ENCODE data around the gene THADA. TPM values are rescaled to one million over a fixed set of nuclear protein-coding genes. Genes with fewer than 3 reads are reported as not detected.
A peak's percentile ranks its signal among the peaks of the same experiment; 100 is the strongest.

Gene THADA
- total RNA-seq, 3 donors from 2014 or later: 50.3 to 60.4 (median 57.0) TPM

GRCh38 chr2:43519643-43520221 lies 76.1 kb downstream of the THADA start:
- peaks cover 9% of the 10 kb centered on the region for H3K36me3 Mint-ChIP-seq (ENCODE audit: insufficient read depth)
- H3K9me3 Mint-ChIP-seq: no peaks in the 10 kb centered on the region
- H3K4me3 Mint-ChIP-seq: no peak overlapping the region
- no peak for ATAC-seq
- H3K27me3 Mint-ChIP-seq (ENCODE audit: low read depth): no peaks in the 10 kb centered on the region
- DNase-seq: no peak
- peaks cover 29% of the 10 kb centered on the region for H3K4me1 Mint-ChIP-seq (ENCODE audit: low read depth)

GRCh38 chr2:43518718-43519117 lies 77.1 kb downstream of the THADA start:
- no peak overlapping the region for H3K4me3 Mint-ChIP-seq
- H3K4me1 Mint-ChIP-seq (ENCODE audit: low read depth): peaks cover 28% of the 10 kb centered on the region
- H3K27me3 Mint-ChIP-seq (ENCODE audit: low read depth): no peaks in the 10 kb centered on the region
- no peaks in the 10 kb centered on the region for H3K9me3 Mint-ChIP-seq
- peaks cover 4% of the 10 kb centered on the region for H3K36me3 Mint-ChIP-seq (ENCODE audit: insufficient read depth)
- no peak for ATAC-seq
- no peak for DNase-seq

DNA sequence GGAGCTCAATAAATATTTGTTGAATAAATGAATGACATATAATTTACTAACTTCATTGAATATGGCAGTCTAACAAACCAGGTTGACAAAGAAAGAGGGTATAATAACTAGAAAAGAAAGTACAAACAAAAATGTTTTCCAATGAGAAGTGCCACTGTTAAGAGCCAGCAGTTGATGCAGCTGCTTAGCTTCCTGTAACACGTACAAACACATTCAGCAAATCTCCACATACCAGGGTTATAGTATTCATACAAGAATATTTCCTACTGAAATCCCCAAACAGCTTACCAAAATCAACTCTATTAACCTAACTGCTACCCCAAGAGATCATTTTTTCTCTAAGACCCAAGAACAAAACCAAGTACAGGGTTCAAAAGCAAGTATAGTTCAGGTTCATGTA lies 77.7 kb downstream of the THADA start:
- DNase-seq (no peak), ATAC-seq (no peak)
- H3K4me1 Mint-ChIP-seq (ENCODE audit: low read depth): peaks cover 28% of the 10 kb centered on the region
- no peaks in the 10 kb centered on the region for H3K27me3 Mint-ChIP-seq (ENCODE audit: low read depth)
- H3K36me3 Mint-ChIP-seq (ENCODE audit: insufficient read depth): peaks cover 6% of the 10 kb centered on the region
- no peak overlapping the region for H3K4me3 Mint-ChIP-seq
- H3K9me3 Mint-ChIP-seq: no peaks in the 10 kb centered on the region

DNA sequence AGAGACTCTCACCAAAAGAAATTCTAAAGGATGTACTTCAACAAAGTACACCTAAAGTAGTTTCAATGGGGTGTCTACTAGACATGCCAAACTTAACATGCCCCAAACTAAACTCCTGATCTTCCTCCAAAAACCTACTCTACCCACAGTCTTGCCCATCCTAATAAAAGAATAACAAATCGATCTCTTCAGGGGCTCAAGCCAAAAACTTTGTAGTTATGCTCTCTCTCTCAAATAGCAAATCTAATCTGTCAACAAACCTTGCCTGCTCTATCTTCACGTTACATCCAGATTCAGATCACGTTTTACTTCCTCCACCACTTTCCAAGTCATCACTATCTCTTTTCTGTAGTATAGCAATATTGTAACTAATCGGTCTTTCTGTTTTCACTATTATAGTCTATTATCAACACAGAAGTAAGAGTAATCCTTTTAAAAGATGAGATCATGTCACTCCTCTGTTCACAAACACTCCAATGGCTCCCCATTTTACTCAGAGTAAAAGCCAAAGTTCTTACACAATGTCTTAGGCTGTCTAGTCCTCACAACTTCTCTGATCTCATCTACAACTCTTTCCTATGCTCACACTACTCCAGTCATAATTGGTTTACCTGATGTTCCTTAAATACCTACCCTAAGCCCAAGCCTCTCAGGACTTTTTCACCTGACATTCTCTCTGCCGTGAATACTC lies 79.9 kb downstream of the THADA start:
- H3K4me1 Mint-ChIP-seq (ENCODE audit: low read depth): peaks cover 33% of the 10 kb centered on the region
- H3K4me3 Mint-ChIP-seq: no peak overlapping the region
- no peaks in the 10 kb centered on the region for H3K27me3 Mint-ChIP-seq (ENCODE audit: low read depth)
- H3K9me3 Mint-ChIP-seq: no peaks in the 10 kb centered on the region
- ATAC-seq: peak in 1 of 2 donors; percentile 55
- no peak for DNase-seq
- peaks cover 16% of the 10 kb centered on the region for H3K36me3 Mint-ChIP-seq (ENCODE audit: insufficient read depth)

- no peak overlapping the region for H3K4me3 Mint-ChIP-seq
- H3K9me3 Mint-ChIP-seq: no peaks in the 10 kb centered on the region
- DNase-seq: no peak
- peaks cover 16% of the 10 kb centered on the region for H3K36me3 Mint-ChIP-seq (ENCODE audit: insufficient read depth)
- H3K4me1 Mint-ChIP-seq (ENCODE audit: low read depth): peaks cover 33% of the 10 kb centered on the region
- ATAC-seq: no peak
- no peaks in the 10 kb centered on the region for H3K27me3 Mint-ChIP-seq (ENCODE audit: low read depth)
These were observed 80.6 kb downstream of the THADA start for GRCh38 chr2:43515248-43515647.

DNA sequence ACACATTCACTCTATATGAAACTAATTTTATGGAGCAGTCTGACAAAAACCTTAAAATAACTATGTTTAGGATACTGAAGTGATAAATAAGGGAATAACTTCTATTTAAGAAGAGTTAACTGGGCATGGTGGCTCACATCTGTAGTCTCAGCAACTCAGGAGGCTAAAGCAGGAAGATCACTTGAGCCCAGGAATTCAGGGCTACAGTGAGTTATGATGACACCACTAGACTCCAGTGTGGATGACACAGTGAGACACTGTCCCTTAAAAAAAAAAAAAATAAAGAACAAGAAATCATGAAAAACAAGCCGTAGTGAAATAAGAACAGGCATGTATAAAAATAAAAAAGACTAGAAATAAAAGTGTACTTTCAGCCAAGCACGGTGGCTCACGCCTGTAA lies 82.0 kb downstream of the THADA start:
- DNase-seq (no peak), ATAC-seq (no peak)
- Mint-ChIP-seq H3K4me3 (no peak overlapping the region), H3K9me3 (no peaks in the 10 kb centered on the region), H3K4me1 (ENCODE audit: low read depth) (peaks cover 32% of the 10 kb centered on the region), H3K27me3 (ENCODE audit: low read depth) (no peaks in the 10 kb centered on the region), H3K36me3 (ENCODE audit: insufficient read depth) (peaks cover 21% of the 10 kb centered on the region)

DNA sequence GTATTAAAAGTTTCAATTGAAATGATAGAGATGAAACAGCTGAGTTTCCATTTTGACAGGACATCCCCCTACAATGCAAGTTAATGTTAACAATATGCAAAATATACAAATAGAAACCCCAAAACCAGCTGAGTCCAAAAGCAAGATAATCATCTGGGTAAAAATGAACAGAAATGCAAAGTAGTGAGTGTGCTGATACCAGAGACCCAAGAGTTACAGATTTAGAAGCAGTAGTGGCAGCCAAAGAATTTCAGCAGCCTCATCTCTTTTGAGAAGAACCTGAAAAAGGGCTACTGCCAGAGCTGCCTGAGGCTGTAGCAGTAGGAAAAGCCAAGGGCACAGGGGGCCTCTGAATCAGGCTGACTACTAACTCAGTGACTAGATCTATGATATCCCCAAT lies 82.6 kb downstream of the THADA start:
- Mint-ChIP-seq H3K27me3 (ENCODE audit: low read depth) (no peaks in the 10 kb centered on the region), H3K9me3 (no peaks in the 10 kb centered on the region), H3K36me3 (ENCODE audit: insufficient read depth) (peaks cover 24% of the 10 kb centered on the region), H3K4me1 (ENCODE audit: low read depth) (peaks cover 35% of the 10 kb centered on the region), H3K4me3 (no peak overlapping the region)
- ATAC-seq (no peak), DNase-seq (no peak)

- ATAC-seq: no peak
- Mint-ChIP-seq H3K4me3 (no peak overlapping the region), H3K27me3 (ENCODE audit: low read depth) (no peaks in the 10 kb centered on the region), H3K9me3 (no peaks in the 10 kb centered on the region), H3K36me3 (ENCODE audit: insufficient read depth) (peaks cover 32% of the 10 kb centered on the region), H3K4me1 (ENCODE audit: low read depth) (peaks cover 30% of the 10 kb centered on the region)
- DNase-seq: no peak
These were observed 84.6 kb downstream of the THADA start for GRCh38 chr2:43511199-43511598.

GRCh38 chr2:43509886-43510285 lies 86.0 kb downstream of the THADA start:
- ATAC-seq (peak in 1 of 2 donors; percentile 23), DNase-seq (no peak)
- Mint-ChIP-seq H3K4me1 (ENCODE audit: low read depth) (peaks cover 26% of the 10 kb centered on the region), H3K27me3 (ENCODE audit: low read depth) (no peaks in the 10 kb centered on the region), H3K9me3 (no peaks in the 10 kb centered on the region), H3K4me3 (no peak overlapping the region), H3K36me3 (ENCODE audit: insufficient read depth) (peaks cover 32% of the 10 kb centered on the region)

DNA sequence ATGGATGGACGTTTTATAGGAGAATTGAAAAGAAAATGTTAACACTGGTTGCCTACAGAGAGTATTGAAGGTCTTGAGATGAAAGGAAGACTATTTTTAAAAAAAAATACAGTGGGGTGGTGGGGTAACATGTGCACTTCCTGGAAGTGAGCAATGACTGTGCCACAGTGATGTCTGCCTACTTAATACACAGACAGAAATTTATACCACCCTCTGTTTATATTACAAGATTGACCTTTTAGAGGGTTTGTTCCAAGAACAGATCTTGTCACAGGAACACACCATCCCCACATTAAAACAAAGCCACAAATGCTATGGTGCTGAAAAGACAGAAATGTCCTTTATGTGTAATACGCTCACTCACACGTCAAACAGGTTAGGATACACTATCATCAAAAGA lies 87.6 kb downstream of the THADA start:
- Mint-ChIP-seq H3K36me3 (ENCODE audit: insufficient read depth) (peaks cover 31% of the 10 kb centered on the region), H3K4me3 (no peak overlapping the region), H3K27me3 (ENCODE audit: low read depth) (no peaks in the 10 kb centered on the region), H3K4me1 (ENCODE audit: low read depth) (peaks cover 26% of the 10 kb centered on the region), H3K9me3 (no peaks in the 10 kb centered on the region)
- no peak for DNase-seq
- ATAC-seq: peak; percentile 46 to 59

DNA sequence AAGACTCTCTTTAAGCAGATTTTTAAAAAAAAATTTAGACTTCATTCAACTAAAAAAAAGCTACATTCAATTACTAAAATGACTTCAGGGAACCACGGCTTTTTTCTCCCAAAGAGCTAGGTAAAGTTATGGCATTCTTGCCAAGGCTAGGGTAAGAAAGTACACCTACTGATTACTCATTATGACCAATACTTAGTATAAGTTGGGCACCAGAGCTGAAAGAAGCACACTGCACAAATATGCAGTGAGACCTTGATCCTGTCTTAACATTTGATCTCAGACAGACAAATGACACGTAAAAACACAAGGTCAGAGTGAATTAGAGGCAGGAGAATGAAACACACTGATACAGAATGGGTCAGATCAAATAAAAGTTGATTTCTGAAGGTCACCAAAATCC lies 88.7 kb downstream of the THADA start:
- Mint-ChIP-seq H3K9me3 (no peaks in the 10 kb centered on the region), H3K4me1 (ENCODE audit: low read depth) (peaks cover 26% of the 10 kb centered on the region), H3K4me3 (no peak overlapping the region), H3K36me3 (ENCODE audit: insufficient read depth) (peaks cover 29% of the 10 kb centered on the region), H3K27me3 (ENCODE audit: low read depth) (no peaks in the 10 kb centered on the region)
- DNase-seq: no peak
- ATAC-seq: peak; percentile 23 to 46

DNA sequence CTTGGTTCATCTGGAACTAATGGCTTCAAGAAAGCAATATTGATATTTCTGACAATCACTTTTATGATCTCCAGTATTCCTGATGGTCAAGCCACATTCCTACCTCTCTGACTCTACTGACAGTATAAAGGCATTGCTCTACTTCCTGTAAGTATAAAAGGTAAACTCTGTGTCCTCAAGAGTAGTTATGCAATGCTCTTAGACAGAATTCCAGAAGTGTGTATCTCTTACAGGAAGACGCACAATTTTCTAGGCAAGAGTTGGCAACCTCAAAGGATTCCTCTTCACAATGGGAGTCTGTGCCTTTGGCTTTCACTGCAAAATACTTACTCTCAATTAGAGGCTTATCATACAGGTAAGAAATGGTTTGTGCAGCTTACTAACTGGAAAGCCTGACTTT lies 100.1 kb downstream of the THADA start:
- Mint-ChIP-seq H3K9me3 (no peaks in the 10 kb centered on the region), H3K36me3 (ENCODE audit: insufficient read depth) (peaks cover 45% of the 10 kb centered on the region), H3K27me3 (ENCODE audit: low read depth) (no peaks in the 10 kb centered on the region), H3K4me3 (no peak overlapping the region), H3K4me1 (ENCODE audit: low read depth) (no peaks in the 10 kb centered on the region)
- DNase-seq (no peak), ATAC-seq (no peak)

- Mint-ChIP-seq H3K36me3 (ENCODE audit: insufficient read depth) (peaks cover 41% of the 10 kb centered on the region), H3K4me3 (no peak overlapping the region), H3K4me1 (ENCODE audit: low read depth) (no peaks in the 10 kb centered on the region), H3K27me3 (ENCODE audit: low read depth) (no peaks in the 10 kb centered on the region), H3K9me3 (no peaks in the 10 kb centered on the region)
- ATAC-seq (no peak), DNase-seq (no peak)
These were observed 101.9 kb downstream of the THADA start for GRCh38 chr2:43493954-43494353.

DNA sequence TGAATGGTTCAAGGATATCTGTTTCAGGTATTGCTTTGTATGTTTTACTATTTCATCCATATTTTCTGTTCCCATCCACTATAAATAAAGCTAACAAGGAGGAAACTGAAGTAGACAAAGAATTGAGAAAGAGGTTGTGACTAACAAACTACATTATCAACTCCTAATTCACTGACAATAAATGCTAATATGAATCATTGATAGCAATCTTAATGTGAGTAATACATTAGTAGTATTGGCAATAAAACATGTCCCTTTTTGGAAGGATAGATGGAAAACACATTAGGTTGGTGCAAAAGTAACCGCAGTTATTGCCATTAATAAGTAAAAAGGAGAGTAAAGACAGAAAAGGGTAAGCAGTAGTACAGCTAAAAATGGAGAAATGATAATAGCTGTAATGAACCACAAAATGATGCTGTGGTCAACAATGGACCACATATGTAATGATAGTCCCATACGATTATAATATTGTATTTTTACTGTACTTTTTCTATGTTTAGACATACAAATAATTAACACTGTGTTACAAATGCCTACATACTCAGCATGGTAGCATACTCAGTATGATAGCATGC lies 104.7 kb downstream of the THADA start:
- Mint-ChIP-seq H3K36me3 (ENCODE audit: insufficient read depth) (peaks cover 19% of the 10 kb centered on the region), H3K4me3 (no peak overlapping the region), H3K4me1 (ENCODE audit: low read depth) (no peaks in the 10 kb centered on the region), H3K9me3 (no peaks in the 10 kb centered on the region), H3K27me3 (ENCODE audit: low read depth) (no peaks in the 10 kb centered on the region)
- DNase-seq: no peak
- ATAC-seq: no peak

GRCh38 chr2:43490252-43490786 lies 105.5 kb downstream of the THADA start:
- ATAC-seq: no peak
- no peak for DNase-seq
- H3K9me3 Mint-ChIP-seq: no peaks in the 10 kb centered on the region
- no peak overlapping the region for H3K4me3 Mint-ChIP-seq
- H3K4me1 Mint-ChIP-seq (ENCODE audit: low read depth): no peaks in the 10 kb centered on the region
- H3K27me3 Mint-ChIP-seq (ENCODE audit: low read depth): no peaks in the 10 kb centered on the region
- peaks cover 15% of the 10 kb centered on the region for H3K36me3 Mint-ChIP-seq (ENCODE audit: insufficient read depth)

Measured in activated T-cell treated with anti-CD3 and anti-CD28 coated beads, Interleukin-2, amount 50 U/mL, for 4 hours (primary cell).